ENCODE results near the gene ZFAND3.

GRCh38 chr6:37831457-37831856 lies 11.9 kb downstream of the ZFAND3 start:
- no peak for TF ChIP-seq CTCF (conservative IDR thresholded peaks at IDR 0.05; ENCODE audit: low read depth, low read length)
- TF ChIP-seq EZH2phosphoT487 (IDR thresholded peaks at IDR 0.05; ENCODE audit: borderline replicate concordance, low read length): no peak
- no peak for TF ChIP-seq EZH2 (IDR thresholded peaks at IDR 0.05; ENCODE audit: low read length, unreplicated experiment)

Data from PC-3 (cell line).